ENCODE data around the gene MBNL1.

DNA sequence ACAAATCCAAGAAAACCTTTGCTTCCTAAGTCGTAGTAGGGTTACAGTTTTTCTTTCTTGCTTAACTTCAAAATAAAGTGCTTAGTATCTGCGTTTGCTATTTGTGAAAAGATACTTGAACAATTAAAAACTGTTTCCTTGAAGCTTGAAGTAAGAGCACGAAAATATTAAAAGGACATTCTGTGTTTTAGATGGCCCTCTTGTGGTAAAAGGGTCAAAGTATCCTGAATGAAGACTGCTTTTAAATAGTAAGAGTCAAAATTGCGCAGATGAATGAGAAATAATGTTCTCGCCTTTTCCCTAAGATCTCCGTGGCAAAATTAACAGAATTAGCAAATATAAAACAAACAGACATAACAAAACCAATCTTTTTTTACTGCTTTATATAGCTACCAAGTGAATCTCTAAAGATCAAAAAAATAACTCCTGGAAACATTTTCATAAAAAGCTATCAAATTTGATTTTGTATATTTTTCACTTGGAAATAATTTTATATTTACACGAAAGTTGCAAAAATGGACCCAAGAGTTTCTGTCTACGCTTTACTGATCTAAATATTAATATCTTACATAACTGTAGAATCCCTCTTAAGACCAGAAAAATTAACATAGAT is 175.4 kb downstream of the MBNL1 start:
- TF ChIP-seq CTCF (IDR thresholded peaks at IDR 0.05; ENCODE audit: borderline replicate concordance, extremely low read depth, low read length, poor library complexity, severe bottlenecking) (peak; percentile 66), EZH2 (IDR thresholded peaks at IDR 0.05; ENCODE audit: borderline replicate concordance, low read depth, low read length, severe bottlenecking) (no peak)

Data from DND-41 (cell line).